H1 (cell line): ENCODE data around the gene VPS37C. TPM values are rescaled to one million over a fixed set of nuclear protein-coding genes. Genes with fewer than 3 reads are reported as not detected.

Experiments
- SIX5 ChIP-seq: IDR thresholded peaks from 2 replicates; pipeline ENCODE4 v1.6.1; 2011; ENCODE audit warnings: mild to moderate bottlenecking, low read depth, low read length
- TEAD4 ChIP-seq: IDR thresholded peaks from 2 replicates; pipeline ENCODE4 v1.6.1; 2012; ENCODE audit warnings: low read depth, low read length, inconsistent platforms, mixed read lengths
- polyA plus RNA-seq, 7 experiments: library from polyadenylated mRNA; depleted of rRNA in 3 of 7; stranded (reverse) in 5 of 7; unstranded in 2 of 7; fragments of >200 nt in 5 of 7; fragments of 200-250 nt in 2 of 7; gene quantifications; 1 replicate in 5 of 7; 2 replicates in 1 of 7; 4 replicates in 1 of 7; pipeline versions ENCODE4 v1.2.1 to v1.2.3, GENCODE V29; 2011 to 2013; ENCODE audit warnings: missing spikeins in 2 of 7, mixed read lengths in 2 of 7
- total RNA-seq: library from RNA; stranded (reverse); fragmentation: NEBNext Ultra II Directional; extraction: Animal tissue kit (Norgen Biotek cat#: 25700); gene quantifications from 2 replicates; pipeline ENCODE4 v1.2.1, GENCODE V29; 2021

The VPS37C gene
- total and polyA plus RNA-seq, 2 of the 8 experiments (the other 6 are each of a cell fraction or from before 2014, with no cell fraction given), result 12.9 to 21.0 TPM

DNA sequence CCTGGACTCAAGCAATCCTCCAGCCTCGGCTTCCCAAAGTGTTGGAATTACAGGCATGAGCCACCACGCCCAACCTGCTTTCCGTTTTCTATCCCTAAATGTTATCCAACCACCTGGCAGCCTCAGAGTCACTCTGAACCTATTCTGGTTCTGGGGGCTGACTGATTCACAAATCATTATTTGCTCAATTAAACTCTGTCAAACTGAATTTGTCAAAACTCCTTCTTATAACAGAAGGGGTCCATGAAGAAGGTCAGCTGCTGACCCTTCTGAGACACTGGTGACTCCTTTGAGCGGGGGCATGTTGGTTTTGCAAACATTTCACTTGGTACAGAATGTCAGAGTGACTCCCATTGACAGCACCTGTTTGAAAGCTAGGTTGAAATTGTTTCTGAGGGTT is 1.8 kb upstream of the VPS37C start (continued):
- TF ChIP-seq TEAD4 (no peak), SIX5 (no peak)
